HG03565 (cell line): ENCODE measurements around the gene UNK.
"Not testable (repeated sequence)": the region's sequence is repeated elsewhere in the genome, so short reads cannot be mapped to it uniquely, and the experiment has no call there.

Experiments
- ATAC-seq: cut with Tn5 transposase; IDR thresholded peaks from one replicate; pipeline ENCODE4 v1.9.1; 2021; ENCODE audit warnings: mild to moderate bottlenecking, moderate library complexity; ENCODE audit not compliant: unreplicated experiment

Gene UNK

DNA sequence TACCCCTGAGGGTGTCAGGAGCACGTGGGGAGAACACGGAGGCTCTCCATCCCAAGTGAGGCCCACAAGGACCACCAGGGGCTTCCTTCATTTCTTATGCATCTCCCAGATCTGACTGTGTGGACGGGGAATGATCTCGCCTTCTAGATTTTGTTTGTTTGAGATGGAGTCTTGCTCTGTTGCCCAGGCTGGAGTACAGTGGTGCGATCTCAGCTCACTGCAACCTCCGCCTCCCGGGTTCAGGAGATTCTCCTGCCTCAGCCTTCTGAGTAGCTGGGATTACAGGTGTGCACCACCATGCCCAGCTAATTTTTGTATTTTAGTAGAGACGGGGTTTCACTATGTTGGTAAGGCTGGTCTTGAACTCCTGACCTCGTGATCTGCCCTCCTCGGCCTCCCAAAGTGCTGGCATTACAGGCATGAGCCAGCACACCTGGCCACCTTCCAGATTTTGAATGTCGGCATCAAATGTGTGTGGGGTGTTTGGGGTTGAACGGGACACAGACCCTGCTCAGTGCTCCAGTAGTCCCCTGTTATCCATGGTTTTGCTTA, 84.2 kb downstream of the UNK start:
- ATAC-seq = not testable (repeated sequence)

- ATAC-seq = no peak
These were observed 84.9 kb downstream of the UNK start for GRCh38 chr17:75869282-75870141.

DNA sequence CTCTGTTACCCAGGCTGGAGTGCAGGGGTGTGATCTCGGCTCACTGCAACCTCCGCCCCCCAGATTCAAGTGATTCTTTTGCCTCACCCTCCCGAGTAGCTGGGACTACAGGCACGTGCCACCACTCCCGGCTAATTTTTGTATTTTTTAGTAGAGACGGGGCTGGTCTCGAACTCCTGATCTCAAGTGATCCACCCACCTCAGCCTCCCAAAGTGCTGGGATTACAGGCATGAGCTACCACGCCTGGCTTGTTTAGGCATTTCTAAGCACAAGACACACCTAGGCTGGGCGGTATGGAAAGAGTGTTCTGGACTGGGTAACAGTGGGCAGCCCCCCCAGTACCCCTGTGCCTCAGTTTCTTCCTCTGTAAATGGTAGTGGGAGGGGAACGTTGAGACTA, 85.6 kb downstream of the UNK start:
- not testable (repeated sequence) for ATAC-seq

GRCh38 chr17:75872434-75873351, 88.1 kb downstream of the UNK start:
- ATAC-seq = no peak

- ATAC-seq = no peak
These were observed 89.1 kb downstream of the UNK start for GRCh38 chr17:75873587-75874322.

- no peak for ATAC-seq
These were observed 89.9 kb downstream of the UNK start for GRCh38 chr17:75874323-75875181.
